KOPT-K1 (cell line): ENCODE data around the gene MATN4.

ENCODE experiments used
- H3K27ac ChIP-seq: fragments of 200-600 bp; sonication (generic); 2 replicates; pipeline ENCODE4 v1.5.1; 2016; ENCODE audit warnings: antibody characterized with exemption, mild to moderate bottlenecking, low read depth, low read length; ENCODE audit not compliant: poor library complexity, severe bottlenecking
- H3K36me3 ChIP-seq: fragments of 200-600 bp; sonication (generic); 2 replicates; pipeline ENCODE4 v1.5.1; 2017; ENCODE audit warnings: antibody characterized with exemption, mild to moderate bottlenecking, low read length, moderate library complexity; ENCODE audit not compliant: insufficient read depth
- H3K9me3 ChIP-seq: fragments of 200-600 bp; sonication (generic); 2 replicates; pipeline ENCODE4 v1.5.1; 2017; ENCODE audit warnings: antibody characterized with exemption, low read length, mild to moderate bottlenecking; ENCODE audit not compliant: insufficient read depth, poor library complexity, severe bottlenecking

The MATN4 gene

GRCh38 chr20:45311589-45312211 lies 3.6 kb upstream of the MATN4 start:
- Histone ChIP-seq H3K36me3 (no peaks in the 10 kb centered on the region), H3K27ac (no peak overlapping the region), H3K9me3 (no peaks in the 10 kb centered on the region)

- H3K27ac ChIP-seq: no peak overlapping the region
- no peaks in the 10 kb centered on the region for H3K9me3 ChIP-seq
- H3K36me3 ChIP-seq: no peaks in the 10 kb centered on the region
Measured at GRCh38 chr20:45309075-45309474, 976 bp upstream of the MATN4 start.

- Histone ChIP-seq H3K27ac (no peak overlapping the region), H3K9me3 (no peaks in the 10 kb centered on the region), H3K36me3 (no peaks in the 10 kb centered on the region)
Measured at GRCh38 chr20:45307076-45307640, 941 bp downstream of the MATN4 start.

- no peaks in the 10 kb centered on the region for H3K9me3 ChIP-seq
- no peak within 1 kb of the TSS for H3K27ac ChIP-seq
- no peaks in the 10 kb centered on the region for H3K36me3 ChIP-seq
Measured at GRCh38 chr20:45306431-45306982, 1.6 kb downstream of the MATN4 start, which contains the start of gene RBPJL. Gene RBPJL (plus strand): TSS chr20:45306840. CDS start chr20:45306923, 83 bp downstream.

- Histone ChIP-seq H3K9me3 (no peaks in the 10 kb centered on the region), H3K27ac (no peak overlapping the region)
Measured at GRCh38 chr20:45305262-45305661, 2.8 kb downstream of the MATN4 start.

GRCh38 chr20:45304464-45304999 lies 3.6 kb downstream of the MATN4 start:
- Histone ChIP-seq H3K36me3 (no peaks in the 10 kb centered on the region), H3K27ac (no peak overlapping the region)

More at GRCh38 chr20:45305262-45305661, 2.8 kb downstream of the MATN4 start:
- H3K36me3 ChIP-seq: no peaks in the 10 kb centered on the region

GRCh38 chr20:45303586-45304463 lies 4.3 kb downstream of the MATN4 start:
- H3K9me3 ChIP-seq: no peaks in the 10 kb centered on the region
- H3K27ac ChIP-seq: no peak overlapping the region
- no peaks in the 10 kb centered on the region for H3K36me3 ChIP-seq

More at GRCh38 chr20:45304464-45304999, 3.6 kb downstream of the MATN4 start:
- no peaks in the 10 kb centered on the region for H3K9me3 ChIP-seq

GRCh38 chr20:45301824-45302271 lies 6.3 kb downstream of the MATN4 start:
- Histone ChIP-seq H3K9me3 (no peaks in the 10 kb centered on the region), H3K27ac (no peak overlapping the region), H3K36me3 (no peaks in the 10 kb centered on the region)

- Histone ChIP-seq H3K9me3 (no peaks in the 10 kb centered on the region), H3K27ac (no peak overlapping the region), H3K36me3 (no peaks in the 10 kb centered on the region)
Measured at GRCh38 chr20:45300961-45301360, 7.1 kb downstream of the MATN4 start.

GRCh38 chr20:45299786-45300185 lies 8.3 kb downstream of the MATN4 start:
- Histone ChIP-seq H3K27ac (no peak overlapping the region), H3K36me3 (no peaks in the 10 kb centered on the region), H3K9me3 (no peaks in the 10 kb centered on the region)

- no peak overlapping the region for H3K27ac ChIP-seq
- peaks cover 4% of the 10 kb centered on the region for H3K9me3 ChIP-seq
- no peaks in the 10 kb centered on the region for H3K36me3 ChIP-seq
Measured at GRCh38 chr20:45297786-45298497, 10.2 kb downstream of the MATN4 start.

- Histone ChIP-seq H3K9me3 (peaks cover 4% of the 10 kb centered on the region), H3K36me3 (no peaks in the 10 kb centered on the region), H3K27ac (no peak overlapping the region)
Measured at GRCh38 chr20:45294659-45295058, 13.4 kb downstream of the MATN4 start.

- Histone ChIP-seq H3K9me3 (peaks cover 4% of the 10 kb centered on the region), H3K36me3 (no peaks in the 10 kb centered on the region), H3K27ac (no peak overlapping the region)
Measured at GRCh38 chr20:45294003-45294368, 14.1 kb downstream of the MATN4 start.
